GM04504 (cell line): ENCODE measurements around the gene LURAP1L.

Experiments used
- DNase-seq: peaks from one replicate; pipeline ENCODE4 v3.0.0-alpha.2; 2012; ENCODE audit warnings: low read depth

Gene LURAP1L

GRCh38 chr9:12813960-12814876 lies 39.4 kb downstream of the LURAP1L start:
- peak; percentile 98 for DNase-seq

GRCh38 chr9:12814877-12815237 lies 40.0 kb downstream of the LURAP1L start:
- no peak for DNase-seq

GRCh38 chr9:12815888-12816287 lies 41.1 kb downstream of the LURAP1L start:
- no peak for DNase-seq

- DNase-seq: no peak
Observed at GRCh38 chr9:12816656-12817101, 41.9 kb downstream of the LURAP1L start.

GRCh38 chr9:12817702-12818101 lies 42.9 kb downstream of the LURAP1L start:
- DNase-seq: no peak

- DNase-seq: peak; percentile 35
Observed at GRCh38 chr9:12818431-12819000, 43.7 kb downstream of the LURAP1L start.

GRCh38 chr9:12819436-12820185 lies 44.8 kb downstream of the LURAP1L start:
- no peak for DNase-seq

- DNase-seq: no peak
Observed at GRCh38 chr9:12822111-12822510, 47.3 kb downstream of the LURAP1L start.

- no peak for DNase-seq
Observed at GRCh38 chr9:12826924-12827565, 52.2 kb downstream of the LURAP1L start.

GRCh38 chr9:12833701-12834100 lies 58.9 kb downstream of the LURAP1L start:
- DNase-seq: no peak

GRCh38 chr9:12838546-12838945 lies 63.7 kb downstream of the LURAP1L start:
- DNase-seq: no peak

GRCh38 chr9:12843735-12844134 lies 68.9 kb downstream of the LURAP1L start:
- no peak for DNase-seq

GRCh38 chr9:12846035-12846434 lies 71.2 kb downstream of the LURAP1L start:
- DNase-seq: peak; percentile 65

- DNase-seq: no peak
Observed at GRCh38 chr9:12847561-12847960, 72.7 kb downstream of the LURAP1L start.

- peak; percentile 36 for DNase-seq
Observed at GRCh38 chr9:12849486-12850003, 74.7 kb downstream of the LURAP1L start.

GRCh38 chr9:12851341-12852090 lies 76.7 kb downstream of the LURAP1L start:
- DNase-seq: no peak

GRCh38 chr9:12853051-12853450 lies 78.2 kb downstream of the LURAP1L start:
- DNase-seq: no peak

- no peak for DNase-seq
Observed at GRCh38 chr9:12854221-12854620, 79.4 kb downstream of the LURAP1L start.

GRCh38 chr9:12855066-12855465 lies 80.2 kb downstream of the LURAP1L start:
- DNase-seq: no peak

GRCh38 chr9:12856603-12857002 lies 81.8 kb downstream of the LURAP1L start:
- no peak for DNase-seq

GRCh38 chr9:12859704-12860251 lies 85.0 kb downstream of the LURAP1L start:
- no peak for DNase-seq
